Heart right ventricle (tissue), 16 donors: Measurements from ENCODE around the gene B3GNT3. TPM values are rescaled to one million over a fixed set of nuclear protein-coding genes. Genes with fewer than 3 reads are reported as not detected.
A peak's percentile ranks its signal among the peaks of the same experiment; 100 is the strongest.

Experiments
- ATAC-seq, 8 donors: fragments of 200-7000 bp; cut with Tn5 transposase; one replicate each; pipeline ENCODE4 v1.9.1; 2020; ENCODE audit warnings: mild to moderate bottlenecking in 8 of 8, moderate library complexity in 8 of 8, moderate number of reproducible peaks in 1 of 8
- DNase-seq, 2 donors: peaks; one replicate each; pipeline ENCODE4 v3.0.0-alpha.2; 2020
- H3K27ac ChIP-seq, 10 donors: fragments of 200-600 bp; sonication (generic) in 2 of 10; one replicate each; pipeline versions ENCODE4 v1.5.0 to v1.8.0; 2020 to 2022; ENCODE audit warnings: mild to moderate bottlenecking in 3 of 10
- H3K27me3 ChIP-seq, 7 donors: fragments of 200-600 bp; one replicate each; pipeline ENCODE4 v1.8.0; 2021 to 2022; ENCODE audit warnings: mild to moderate bottlenecking in 2 of 7
- H3K36me3 ChIP-seq, 9 donors: fragments of 200-600 bp; sonication (generic) in 1 of 9; one replicate each; pipeline versions ENCODE4 v1.5.0 to v1.8.0; 2020 to 2022; ENCODE audit warnings: mild to moderate bottlenecking in 2 of 9
- H3K4me1 ChIP-seq, 9 donors: fragments of 200-600 bp; sonication (generic) in 1 of 9; one replicate each; pipeline versions ENCODE4 v1.5.0 to v1.8.0; 2020 to 2022; ENCODE audit warnings: mild to moderate bottlenecking in 4 of 9
- H3K4me3 ChIP-seq, 10 donors: fragments of 200-600 bp; sonication (generic) in 2 of 10; one replicate each; pipeline versions ENCODE4 v1.5.0 to v1.8.0; 2020 to 2022; ENCODE audit warnings: mild to moderate bottlenecking in 7 of 10, moderate library complexity in 2 of 10
- H3K9me3 ChIP-seq, 11 donors: fragments of 200-600 bp in 10 of 11; sonication (generic) in 2 of 11; one replicate each; pipeline versions ENCODE4 v1.5.0 to v1.8.0; 2013 to 2022; ENCODE audit warnings: mild to moderate bottlenecking in 2 of 11, control low read depth in 1 of 11, moderate library complexity in 1 of 11
- WGBS, 2 donors: extraction: QIAGEN DNeasy Blood & Tissue Kit; methylation state at CpG; one replicate each; pipeline ENCODE4 v1.1.7; 2013; ENCODE audit warnings: inconsistent platforms in 1 of 2; 5-methylcytosine and 5-hydroxymethylcytosine counted together
- intact Hi-C, 10 donors: fragments of 100-400 bp; cut with DNase I; formaldehyde crosslinking; loops; one replicate each; pipeline versions ENCODE4 v1.11.1 to v1.14.2; 2022
- polyA plus RNA-seq, 2 donors: library from polyadenylated mRNA; stranded (reverse); fragments of 200-250 nt; gene quantifications; one replicate each; pipeline ENCODE4 v1.2.3, GENCODE V29; 2013
- total RNA-seq, 10 donors: library from RNA; stranded (reverse); fragmentation: NEBNext Ultra II Directional in 3 of 10; extraction: Animal tissue kit (Norgen Biotek cat#: 25700) in 3 of 10; gene quantifications; one replicate each; pipeline versions ENCODE4 v1.2.1 to v1.2.4, GENCODE V29; 2021 to 2023
- TF ChIP-seq, protein P1 (sequence below), 9 donors: fragments of 200-600 bp; sonication (generic) in 2 of 9; IDR thresholded peaks; one replicate each; pipeline versions ENCODE4 v1.5.0 to v1.8.0; 2021 to 2022; ENCODE audit warnings: antibody characterized with exemption in 9 of 9, mild to moderate bottlenecking in 5 of 9, moderate library complexity in 1 of 9
- donor health status: Arrhythmogenic right ventricular cardiomyopathy.
- donor health status: ischemic (EF 13 %, LVEDD 7.1; RV severe dilation, severe dysfunction).
- donor health status: healthy with polysubstance abuse.
- donor health status: DM: no; HTN: yes; CAD: no.
- donor health status: DM: no; HTN: no; CAD: no.
- donor health status: ischemic (EF 25% LVEDD 6.9; RV normal size, moderate dysfunction).
- donor health status: ischemic (EF 25% LVEDD 5.7; RV mildly dilated, moderate dysfunction).
- donor health status: healthy.
- donor health status: DM: yes; HTN: yes; CAD: no.
- donor health status: Ischemic cardiomyopathy.
- donor health status: ischemic (EF 35%, LVEDD 5.7; RV mildly dilated, moderate dysfunction).
- donor health status: nonischemic (EF 11% LVEDD 7.7; RV severe dilation, severe dysfunction).
- donor health status: DM: yes; HTN: yes; CAD: no.
- donor health status: PGD.
- donor health status: ischemic (EF 29% LVEDD 5.4; RV normal size, mild dysfunction).
- donor health status: nonischemic (EF 23%, LVEDD 6.1; RV moderate dilation, normal function).

The B3GNT3 gene
- total and polyA plus RNA-seq, 12 donors: not detected

GRCh38 chr19:17847538-17848366 is 52.8 kb downstream of the B3GNT3 start, which contains the start of gene JAK3:
JAK3 (minus strand) TSS chr19:17847982; CDS start chr19:17844417, 3,565 bp downstream.
- DNase-seq: peak; percentile 63 to 79
- 8 to 9% methylated on average over 40 of the region's 40 CpGs for WGBS, 2 donors
- intact Hi-C loops: no loop called here
- peak in 7 of 8 donors; percentile 43 to 77 (median 71) for ATAC-seq
- TF ChIP-seq, protein P1, sequence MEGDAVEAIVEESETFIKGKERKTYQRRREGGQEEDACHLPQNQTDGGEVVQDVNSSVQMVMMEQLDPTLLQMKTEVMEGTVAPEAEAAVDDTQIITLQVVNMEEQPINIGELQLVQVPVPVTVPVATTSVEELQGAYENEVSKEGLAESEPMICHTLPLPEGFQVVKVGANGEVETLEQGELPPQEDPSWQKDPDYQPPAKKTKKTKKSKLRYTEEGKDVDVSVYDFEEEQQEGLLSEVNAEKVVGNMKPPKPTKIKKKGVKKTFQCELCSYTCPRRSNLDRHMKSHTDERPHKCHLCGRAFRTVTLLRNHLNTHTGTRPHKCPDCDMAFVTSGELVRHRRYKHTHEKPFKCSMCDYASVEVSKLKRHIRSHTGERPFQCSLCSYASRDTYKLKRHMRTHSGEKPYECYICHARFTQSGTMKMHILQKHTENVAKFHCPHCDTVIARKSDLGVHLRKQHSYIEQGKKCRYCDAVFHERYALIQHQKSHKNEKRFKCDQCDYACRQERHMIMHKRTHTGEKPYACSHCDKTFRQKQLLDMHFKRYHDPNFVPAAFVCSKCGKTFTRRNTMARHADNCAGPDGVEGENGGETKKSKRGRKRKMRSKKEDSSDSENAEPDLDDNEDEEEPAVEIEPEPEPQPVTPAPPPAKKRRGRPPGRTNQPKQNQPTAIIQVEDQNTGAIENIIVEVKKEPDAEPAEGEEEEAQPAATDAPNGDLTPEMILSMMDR (IDR thresholded peaks at IDR 0.05): no peak
- H3K27ac ChIP-seq: peak within 1 kb of the TSS in 9 of 10 donors; percentile 51 to 97 (median 69)
- H3K9me3 ChIP-seq: no peaks in the 10 kb centered on the region
- peaks cover 0 to 84% (median 13%) of the 10 kb centered on the region in 9 donors for H3K4me1 ChIP-seq
- peaks cover 0 to 14% (median 0%) of the 10 kb centered on the region in 9 donors for H3K36me3 ChIP-seq
- peak within 1 kb of the TSS in 9 of 10 donors; percentile 21 to 70 (median 52) for H3K4me3 ChIP-seq
- peaks cover 0 to 47% (median 4%) of the 10 kb centered on the region in 7 donors for H3K27me3 ChIP-seq

DNA sequence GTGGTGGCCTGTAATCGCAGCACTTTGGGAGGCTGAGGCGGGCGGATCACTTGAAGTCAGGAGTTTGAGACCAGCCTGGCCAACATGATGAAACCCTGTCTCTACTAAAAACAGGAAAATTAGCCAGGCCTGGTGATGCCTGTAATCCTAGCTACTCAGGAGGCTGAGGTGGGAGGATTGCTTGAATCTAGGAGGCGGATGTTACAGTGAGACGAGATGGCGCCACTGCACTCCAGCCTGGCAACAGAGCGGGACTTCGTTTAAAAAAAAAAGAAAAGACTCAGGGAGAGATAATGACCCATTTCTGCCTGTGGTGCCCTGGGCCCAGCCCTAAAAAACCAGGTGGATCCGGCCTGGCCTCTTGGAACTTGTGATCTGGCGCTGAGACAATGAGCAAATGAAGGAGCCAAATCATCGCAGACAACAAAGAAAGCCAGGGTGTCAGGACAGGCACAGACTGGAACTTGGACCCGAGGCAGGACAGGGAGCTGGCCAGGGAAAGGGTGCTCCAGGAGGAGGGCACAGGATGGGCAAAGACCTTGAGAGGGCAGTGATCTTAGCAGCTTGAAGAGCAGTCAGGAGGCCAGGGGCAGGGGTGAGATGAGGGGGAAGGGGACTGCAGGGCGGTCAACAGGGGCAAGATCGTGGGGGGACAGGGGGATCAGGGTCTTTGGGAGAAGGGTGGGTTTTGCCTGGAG is 53.8 kb downstream of the B3GNT3 start:
- TF ChIP-seq, protein P1 (IDR thresholded peaks at IDR 0.05): no peak
- Histone ChIP-seq H3K4me3 (no peak overlapping the region), H3K27ac (peak overlapping the region in 7 of 10 donors; percentile 57 to 97 (median 71)), H3K9me3 (no peaks in the 10 kb centered on the region), H3K4me1 (peaks cover 0 to 74% (median 13%) of the 10 kb centered on the region in 9 donors), H3K27me3 (peaks cover 0 to 37% (median 3%) of the 10 kb centered on the region in 7 donors), H3K36me3 (peaks cover 0 to 6% (median 0%) of the 10 kb centered on the region in 9 donors)
- intact Hi-C loops: no loop called here
- no peak for DNase-seq
- 69 to 77% methylated on average over 14 of the region's 14 CpGs for WGBS, 2 donors
- peak in 4 of 8 donors; percentile 18 to 43 (median 21) for ATAC-seq

DNA sequence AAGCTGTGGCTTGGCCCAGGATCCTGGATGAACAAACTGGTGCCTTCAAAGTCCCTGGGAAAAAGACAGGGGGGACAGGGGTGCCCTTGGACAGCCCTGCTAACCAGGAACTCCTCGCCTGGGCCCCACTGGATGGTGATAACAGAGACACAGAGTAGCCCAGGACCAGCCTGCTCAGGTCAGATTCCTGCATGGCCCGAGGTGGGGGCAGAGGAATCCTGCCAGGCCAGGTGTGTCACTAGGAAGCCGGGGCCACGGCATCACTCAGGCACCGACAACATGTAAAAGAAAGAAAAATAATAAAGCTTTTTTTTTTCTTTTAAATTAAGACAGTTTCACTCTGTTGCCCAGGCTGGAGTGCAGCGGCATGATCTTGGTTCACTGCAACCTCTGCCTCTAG is 59.1 kb downstream of the B3GNT3 start:
- TF ChIP-seq, protein P1 (IDR thresholded peaks at IDR 0.05): no peak
- intact Hi-C loops: loop anchor here in 7 of 10 donors (5.0 to 10.0 kb wide), 5 partner anchors 69 to 509 kb away; no protein-coding TSS in a partner anchor
- DNase-seq: no peak
- WGBS, 2 donors: 80 to 90% methylated on average over 6 of the region's 6 CpGs
- Histone ChIP-seq H3K27me3 (peaks cover 0 to 11% (median 0%) of the 10 kb centered on the region in 7 donors), H3K9me3 (no peaks in the 10 kb centered on the region), H3K27ac (no peak overlapping the region), H3K4me3 (no peak overlapping the region), H3K36me3 (no peaks in the 10 kb centered on the region), H3K4me1 (peaks cover 0 to 33% (median 0%) of the 10 kb centered on the region in 9 donors)
- ATAC-seq: no peak
